ENCODE results near the gene FBXL13. TPM values are rescaled to one million over a fixed set of nuclear protein-coding genes. Genes with fewer than 3 reads are reported as not detected.

The FBXL13 gene
- total and polyA plus RNA-seq, 2 of the 8 experiments (the other 6 are each of a cell fraction or from before 2014, with no cell fraction given) = 1.2 to 2.8 TPM

DNA sequence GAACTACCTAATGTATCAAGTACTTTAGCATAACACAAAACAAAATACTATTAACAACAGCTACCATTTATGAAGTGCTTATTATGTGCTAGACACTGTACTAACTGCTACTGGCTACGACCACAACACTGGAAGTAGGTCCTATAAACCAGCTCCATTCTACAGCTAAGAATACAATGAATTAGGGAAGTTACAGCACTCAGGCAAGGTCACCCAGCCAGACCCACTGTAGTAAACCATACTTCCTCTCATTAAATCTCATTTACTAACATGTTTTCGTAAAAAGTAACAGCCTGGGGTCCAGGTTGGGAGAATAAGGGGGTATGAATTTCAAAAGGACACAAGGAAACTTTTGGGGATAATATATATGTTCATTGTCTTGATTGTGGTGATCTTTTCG lies 48.9 kb upstream of the FBXL13 start (continued):
- TF ChIP-seq, protein P1, sequence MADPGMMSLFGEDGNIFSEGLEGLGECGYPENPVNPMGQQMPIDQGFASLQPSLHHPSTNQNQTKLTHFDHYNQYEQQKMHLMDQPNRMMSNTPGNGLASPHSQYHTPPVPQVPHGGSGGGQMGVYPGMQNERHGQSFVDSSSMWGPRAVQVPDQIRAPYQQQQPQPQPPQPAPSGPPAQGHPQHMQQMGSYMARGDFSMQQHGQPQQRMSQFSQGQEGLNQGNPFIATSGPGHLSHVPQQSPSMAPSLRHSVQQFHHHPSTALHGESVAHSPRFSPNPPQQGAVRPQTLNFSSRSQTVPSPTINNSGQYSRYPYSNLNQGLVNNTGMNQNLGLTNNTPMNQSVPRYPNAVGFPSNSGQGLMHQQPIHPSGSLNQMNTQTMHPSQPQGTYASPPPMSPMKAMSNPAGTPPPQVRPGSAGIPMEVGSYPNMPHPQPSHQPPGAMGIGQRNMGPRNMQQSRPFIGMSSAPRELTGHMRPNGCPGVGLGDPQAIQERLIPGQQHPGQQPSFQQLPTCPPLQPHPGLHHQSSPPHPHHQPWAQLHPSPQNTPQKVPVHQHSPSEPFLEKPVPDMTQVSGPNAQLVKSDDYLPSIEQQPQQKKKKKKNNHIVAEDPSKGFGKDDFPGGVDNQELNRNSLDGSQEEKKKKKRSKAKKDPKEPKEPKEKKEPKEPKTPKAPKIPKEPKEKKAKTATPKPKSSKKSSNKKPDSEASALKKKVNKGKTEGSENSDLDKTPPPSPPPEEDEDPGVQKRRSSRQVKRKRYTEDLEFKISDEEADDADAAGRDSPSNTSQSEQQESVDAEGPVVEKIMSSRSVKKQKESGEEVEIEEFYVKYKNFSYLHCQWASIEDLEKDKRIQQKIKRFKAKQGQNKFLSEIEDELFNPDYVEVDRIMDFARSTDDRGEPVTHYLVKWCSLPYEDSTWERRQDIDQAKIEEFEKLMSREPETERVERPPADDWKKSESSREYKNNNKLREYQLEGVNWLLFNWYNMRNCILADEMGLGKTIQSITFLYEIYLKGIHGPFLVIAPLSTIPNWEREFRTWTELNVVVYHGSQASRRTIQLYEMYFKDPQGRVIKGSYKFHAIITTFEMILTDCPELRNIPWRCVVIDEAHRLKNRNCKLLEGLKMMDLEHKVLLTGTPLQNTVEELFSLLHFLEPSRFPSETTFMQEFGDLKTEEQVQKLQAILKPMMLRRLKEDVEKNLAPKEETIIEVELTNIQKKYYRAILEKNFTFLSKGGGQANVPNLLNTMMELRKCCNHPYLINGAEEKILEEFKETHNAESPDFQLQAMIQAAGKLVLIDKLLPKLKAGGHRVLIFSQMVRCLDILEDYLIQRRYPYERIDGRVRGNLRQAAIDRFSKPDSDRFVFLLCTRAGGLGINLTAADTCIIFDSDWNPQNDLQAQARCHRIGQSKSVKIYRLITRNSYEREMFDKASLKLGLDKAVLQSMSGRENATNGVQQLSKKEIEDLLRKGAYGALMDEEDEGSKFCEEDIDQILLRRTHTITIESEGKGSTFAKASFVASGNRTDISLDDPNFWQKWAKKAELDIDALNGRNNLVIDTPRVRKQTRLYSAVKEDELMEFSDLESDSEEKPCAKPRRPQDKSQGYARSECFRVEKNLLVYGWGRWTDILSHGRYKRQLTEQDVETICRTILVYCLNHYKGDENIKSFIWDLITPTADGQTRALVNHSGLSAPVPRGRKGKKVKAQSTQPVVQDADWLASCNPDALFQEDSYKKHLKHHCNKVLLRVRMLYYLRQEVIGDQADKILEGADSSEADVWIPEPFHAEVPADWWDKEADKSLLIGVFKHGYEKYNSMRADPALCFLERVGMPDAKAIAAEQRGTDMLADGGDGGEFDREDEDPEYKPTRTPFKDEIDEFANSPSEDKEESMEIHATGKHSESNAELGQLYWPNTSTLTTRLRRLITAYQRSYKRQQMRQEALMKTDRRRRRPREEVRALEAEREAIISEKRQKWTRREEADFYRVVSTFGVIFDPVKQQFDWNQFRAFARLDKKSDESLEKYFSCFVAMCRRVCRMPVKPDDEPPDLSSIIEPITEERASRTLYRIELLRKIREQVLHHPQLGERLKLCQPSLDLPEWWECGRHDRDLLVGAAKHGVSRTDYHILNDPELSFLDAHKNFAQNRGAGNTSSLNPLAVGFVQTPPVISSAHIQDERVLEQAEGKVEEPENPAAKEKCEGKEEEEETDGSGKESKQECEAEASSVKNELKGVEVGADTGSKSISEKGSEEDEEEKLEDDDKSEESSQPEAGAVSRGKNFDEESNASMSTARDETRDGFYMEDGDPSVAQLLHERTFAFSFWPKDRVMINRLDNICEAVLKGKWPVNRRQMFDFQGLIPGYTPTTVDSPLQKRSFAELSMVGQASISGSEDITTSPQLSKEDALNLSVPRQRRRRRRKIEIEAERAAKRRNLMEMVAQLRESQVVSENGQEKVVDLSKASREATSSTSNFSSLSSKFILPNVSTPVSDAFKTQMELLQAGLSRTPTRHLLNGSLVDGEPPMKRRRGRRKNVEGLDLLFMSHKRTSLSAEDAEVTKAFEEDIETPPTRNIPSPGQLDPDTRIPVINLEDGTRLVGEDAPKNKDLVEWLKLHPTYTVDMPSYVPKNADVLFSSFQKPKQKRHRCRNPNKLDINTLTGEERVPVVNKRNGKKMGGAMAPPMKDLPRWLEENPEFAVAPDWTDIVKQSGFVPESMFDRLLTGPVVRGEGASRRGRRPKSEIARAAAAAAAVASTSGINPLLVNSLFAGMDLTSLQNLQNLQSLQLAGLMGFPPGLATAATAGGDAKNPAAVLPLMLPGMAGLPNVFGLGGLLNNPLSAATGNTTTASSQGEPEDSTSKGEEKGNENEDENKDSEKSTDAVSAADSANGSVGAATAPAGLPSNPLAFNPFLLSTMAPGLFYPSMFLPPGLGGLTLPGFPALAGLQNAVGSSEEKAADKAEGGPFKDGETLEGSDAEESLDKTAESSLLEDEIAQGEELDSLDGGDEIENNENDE (IDR thresholded peaks at IDR 0.05; ENCODE audit: insufficient replicate concordance, low read length) = no peak

Data from H1 (cell line).